HepG2 (cell line): ENCODE results near the gene CALM1. TPM values are rescaled to one million over a fixed set of nuclear protein-coding genes. Genes with fewer than 3 reads are reported as not detected.

ENCODE experiments used
- ATAC-seq: fragments of 200-7000 bp; cut with Tn5 transposase; 3 replicates; pipeline ENCODE4 v1.9.1; 2020; ENCODE audit warnings: mild to moderate bottlenecking, moderate library complexity
- BruUV-seq: library from RNA; stranded (reverse); fragments of 400-500 nt; replicated peaks from 2 replicates; lab custom pipeline; 2021; lab: Mats Ljungman, UMichigan
- CTCF ChIA-PET: fragments of 300-600 bp; formaldehyde crosslinking; extraction: SDS; loops from one replicate; lab custom pipeline; 2021; ENCODE audit warnings: low total read pairs, inconsistent platforms, low intra/inter-chr PET ratio; lab: Yijun Ruan, JAX
- POLR2A ChIA-PET: fragments of 350-600 bp; sonication (Branson Sonifier 250); formaldehyde crosslinking; loops from one replicate; lab custom pipeline; 2020; ENCODE audit warnings: antibody characterized with exemption, inconsistent platforms; lab: Yijun Ruan, JAX
- DNase-seq: peaks from one replicate; pipeline ENCODE4 v3.0.0-alpha.2; 2015; ENCODE audit warnings: low spot score
- FAIRE-seq: peaks from 3 replicates; lab custom pipeline; 2011; peaks lifted over from hg19 to GRCh38; lab: Jason Lieb, UNC
- H2AFZ ChIP-seq: one replicate; pipeline ENCODE4 v1.6.1; 2011; ENCODE audit warnings: low read length, inconsistent platforms
- H3K27ac ChIP-seq: fragments of 300-600 bp; 3 replicates; pipeline ENCODE4 v1.8.0; 2011; ENCODE audit warnings: mixed run types, mild to moderate bottlenecking, mixed read lengths, low read length, inconsistent platforms; ENCODE audit not compliant: insufficient read depth; ENCODE audit errors: extremely low read length
- H3K27me3 ChIP-seq, 2 experiments: fragments of 200-600 bp in 1 of 2; 2 replicates in 1 of 2; 3 replicates in 1 of 2; pipeline versions ENCODE4 v1.6.0 to v1.8.0; 2011; ENCODE audit warnings: low read length in 2 of 2, mild to moderate bottlenecking in 2 of 2, moderate library complexity in 2 of 2, inconsistent platforms in 1 of 2; ENCODE audit not compliant: insufficient read depth in 2 of 2, control insufficient read depth in 1 of 2
- H3K36me3 ChIP-seq, 2 experiments: fragments of 200-600 bp in 1 of 2; replicated peaks in 1 of 2; 2 replicates in 1 of 2; 3 replicates in 1 of 2; pipeline versions ENCODE4 v1.5.1 to v1.8.0; 2011; ENCODE audit warnings: low read length in 2 of 2, inconsistent platforms in 1 of 2; ENCODE audit not compliant: insufficient read depth in 2 of 2, control insufficient read depth in 1 of 2
- H3K4me1 ChIP-seq: 2 replicates; pipeline ENCODE4 v1.5.1; 2012; ENCODE audit warnings: low read length, inconsistent platforms; ENCODE audit not compliant: insufficient read depth
- H3K4me2 ChIP-seq: 2 replicates; pipeline ENCODE4 v1.6.0; 2011; ENCODE audit warnings: low read depth, low read length, inconsistent platforms
- H3K4me3 ChIP-seq, 3 experiments: fragments of 200-600 bp in 1 of 3; sonication (generic), shearing (Covaris generic) in 1 of 3; replicated peaks in 1 of 3; 2 replicates each; pipeline ENCODE4 v1.5.1; 2011 to 2016; ENCODE audit warnings: low read length in 3 of 3, inconsistent platforms in 2 of 3, low read depth in 2 of 3, mild to moderate bottlenecking in 2 of 3, control low read depth in 1 of 3, mixed read lengths in 1 of 3; ENCODE audit not compliant: insufficient read depth in 1 of 3
- H3K79me2 ChIP-seq: one replicate; pipeline ENCODE4 v1.6.1; 2011; ENCODE audit warnings: low read length, inconsistent platforms; ENCODE audit not compliant: insufficient read depth
- H3K9ac ChIP-seq: 2 replicates; pipeline ENCODE4 v1.6.0; 2011; ENCODE audit warnings: mild to moderate bottlenecking, low read depth, low read length, inconsistent platforms; ENCODE audit not compliant: insufficient read depth
- H3K9me3 ChIP-seq: 2 replicates; pipeline ENCODE4 v1.5.1; 2012; ENCODE audit warnings: mild to moderate bottlenecking, low read length
- H4K20me1 ChIP-seq: 2 replicates; pipeline ENCODE4 v1.6.0; 2011; ENCODE audit warnings: inconsistent platforms, mild to moderate bottlenecking, low read length, moderate library complexity; ENCODE audit not compliant: insufficient read depth
- BORCS8-MEF2B ChIP-seq: sonication (generic); formaldehyde crosslinking; IDR thresholded peaks from 2 replicates; pipeline ENCODE4 v1.8.0; 2022; ENCODE audit warnings: mild to moderate bottlenecking, missing genetic modification reagents
- IRF2 ChIP-seq: IDR thresholded peaks from 2 replicates; pipeline ENCODE4 v1.6.1; 2018; ENCODE audit warnings: missing genetic modification reagents, missing compliant biosample characterization
- JDP2 ChIP-seq: sonication (generic); formaldehyde crosslinking; IDR thresholded peaks from 2 replicates; pipeline ENCODE4 v1.8.1; 2022; ENCODE audit warnings: missing genetic modification reagents, borderline replicate concordance
- MTA3 ChIP-seq: sonication (generic); formaldehyde crosslinking; IDR thresholded peaks from 2 replicates; pipeline ENCODE4 v1.4.0; 2020; ENCODE audit warnings: missing genetic modification reagents
- PPARG ChIP-seq: conservative IDR thresholded peaks from 2 replicates; pipeline ENCODE4 v1.6.1; 2016; ENCODE audit warnings: missing biosample characterization, missing genetic modification reagents
- SNAPC2 ChIP-seq: sonication (generic); formaldehyde crosslinking; IDR thresholded peaks from 2 replicates; pipeline ENCODE4 v1.8.1; 2022; ENCODE audit warnings: mild to moderate bottlenecking, missing genetic modification reagents
- SSRP1 ChIP-seq: IDR thresholded peaks from 2 replicates; pipeline ENCODE4 v1.6.1; 2016; ENCODE audit warnings: control low read depth
- TAF15 ChIP-seq: fragments of 200-400 bp; formaldehyde crosslinking; IDR thresholded peaks from one replicate; pipeline ENCODE4 v1.6.1; 2018; ENCODE audit warnings: mild to moderate bottlenecking, low read depth, low read length; ENCODE audit not compliant: poor library complexity, severe bottlenecking
- TSC22D2 ChIP-seq: sonication (generic); formaldehyde crosslinking; IDR thresholded peaks from 2 replicates; pipeline ENCODE4 v1.5.1; 2020; ENCODE audit warnings: missing genetic modification reagents, mild to moderate bottlenecking, borderline replicate concordance
- ZBTB42 ChIP-seq: sonication (generic); formaldehyde crosslinking; IDR thresholded peaks from 2 replicates; pipeline ENCODE4 v1.5.0; 2020; ENCODE audit warnings: mild to moderate bottlenecking, missing genetic modification reagents
- ZNF546 ChIP-seq: sonication (generic); formaldehyde crosslinking; conservative IDR thresholded peaks from 2 replicates; pipeline ENCODE4 v1.8.1; 2023; ENCODE audit warnings: mild to moderate bottlenecking, missing genetic modification reagents
- ZNF619 ChIP-seq: sonication (generic); formaldehyde crosslinking; IDR thresholded peaks from 2 replicates; pipeline ENCODE4 v1.4.0; 2020; ENCODE audit warnings: mild to moderate bottlenecking, missing genetic modification reagents
- WGBS: methylation state at CpG from one replicate; pipeline ENCODE4 v1.1.6; 2017; ENCODE audit warnings: low lambda C conversion rate; 5-methylcytosine and 5-hydroxymethylcytosine counted together
- in situ Hi-C: cut with HindIII; loops from 2 replicates; pipeline ENCODE4 v1.10.0; 2017; ENCODE audit warnings: low pct_unique_long_range_greater_than_20kb; ENCODE audit not compliant: extremely low pct_ligation_motif_present
- intact Hi-C: fragments of 100-400 bp; cut with micrococcal nuclease; formaldehyde crosslinking; loops from one replicate; pipeline ENCODE4 v1.10.0; 2022; ENCODE audit not compliant: unreplicated experiment
- polyA plus RNA-seq, 8 experiments: library from polyadenylated mRNA; depleted of rRNA in 3 of 8; stranded (reverse) in 7 of 8; unstranded in 1 of 8; fragments of >200 nt; fragmentation: Illumina TruSeq in 4 of 8; extraction: Trizol in 4 of 8; gene quantifications; 2 replicates each; pipeline versions ENCODE4 v1.2.1 to v1.2.3, GENCODE V29; 2011 to 2016; ENCODE audit warnings: low read depth in 4 of 8, missing spikeins in 1 of 8, mixed read lengths in 1 of 8; ENCODE audit not compliant: insufficient read depth in 1 of 8
- total RNA-seq, 5 experiments: library from RNA; depleted of rRNA; stranded (reverse); fragments of >200 nt; fragmentation: Illumina TruSeq; extraction: Trizol; gene quantifications; 2 replicates each; pipeline ENCODE4 v1.2.3, GENCODE V29; 2016; ENCODE audit warnings: low read depth in 1 of 5
- TF ChIP-seq, protein P1 (sequence below): fragments of 450-650 bp; IDR thresholded peaks from 2 replicates; pipeline ENCODE4 v1.6.1; 2017
- TF ChIP-seq, protein P2 (sequence below): sonication (generic); formaldehyde crosslinking; IDR thresholded peaks from 2 replicates; pipeline ENCODE4 v1.5.0; 2020; ENCODE audit warnings: mild to moderate bottlenecking, low read depth, missing genetic modification reagents, borderline replicate concordance
- TF ChIP-seq, protein P3 (sequence below): sonication (generic); formaldehyde crosslinking; IDR thresholded peaks from 2 replicates; pipeline ENCODE4 v1.8.1; 2023; ENCODE audit warnings: mild to moderate bottlenecking, moderate library complexity, missing genetic modification reagents
- TF ChIP-seq, protein P4 (sequence below): sonication (generic); formaldehyde crosslinking; conservative IDR thresholded peaks from 2 replicates; pipeline ENCODE4 v1.5.0; 2020; ENCODE audit warnings: missing genetic modification reagents

Gene CALM1
- total and polyA plus RNA-seq, 2 of the 13 experiments (the other 11 are each of a cell fraction or from before 2014, with no cell fraction given): 110 to 238 TPM

DNA sequence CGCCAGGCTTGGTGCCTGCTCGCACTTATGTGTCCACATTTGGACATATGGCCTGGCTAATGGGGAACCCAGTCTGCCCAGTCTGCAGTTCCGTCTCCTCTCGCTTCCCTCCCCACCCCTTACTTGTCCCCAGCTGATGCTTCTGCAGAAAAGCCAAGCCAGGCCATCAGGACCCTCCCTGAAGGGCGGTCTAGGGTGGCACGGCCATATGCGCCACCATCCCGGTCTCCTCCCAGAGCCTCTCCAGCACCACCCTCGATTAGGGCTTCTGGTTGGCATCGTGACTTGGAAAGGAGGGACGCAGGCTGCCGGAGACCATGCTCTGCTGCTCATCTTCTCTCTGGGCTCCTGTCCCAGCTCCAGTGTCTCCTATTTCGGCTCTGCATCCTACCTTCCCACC is 54.6 kb downstream of the CALM1 start:
- 52% methylated on average over 13 of the region's 13 CpGs for WGBS
- Histone ChIP-seq H3K4me3 (no peak overlapping the region), H3K79me2 (no peaks in the 10 kb centered on the region), H3K9me3 (no peaks in the 10 kb centered on the region), H3K4me2 (no peak overlapping the region), H3K36me3 (no peaks in the 10 kb centered on the region), H4K20me1 (no peaks in the 10 kb centered on the region), H3K27me3 (peaks cover 0 to 15% of the 10 kb centered on the region in 2 experiments; a peak in 3 of 5 replicates), H3K9ac (no peak overlapping the region), H3K4me1 (0 out of 2 replicates have a peak, but pooled peaks cover 5% of the 10 kb centered on the region), H2AFZ (no peak overlapping the region), H3K27ac (no peak overlapping the region)
- ATAC-seq (no peak), FAIRE-seq (no peak), DNase-seq (no peak)
- in situ Hi-C loops: no loop called here
- POLR2A ChIA-PET: no interaction called here
- CTCF ChIA-PET: no interaction called here
- no TSS peak for BruUV-seq
- intact Hi-C loops: no loop called here
- TF ChIP-seq JDP2 (CRISPR knock-in tag) (no peak), TSC22D2 (CRISPR knock-in tag) (no peak), BORCS8-MEF2B (CRISPR knock-in tag) (no peak), TAF15 (no peak), IRF2 (CRISPR knock-in tag) (no peak)
- TF ChIP-seq, protein P1, sequence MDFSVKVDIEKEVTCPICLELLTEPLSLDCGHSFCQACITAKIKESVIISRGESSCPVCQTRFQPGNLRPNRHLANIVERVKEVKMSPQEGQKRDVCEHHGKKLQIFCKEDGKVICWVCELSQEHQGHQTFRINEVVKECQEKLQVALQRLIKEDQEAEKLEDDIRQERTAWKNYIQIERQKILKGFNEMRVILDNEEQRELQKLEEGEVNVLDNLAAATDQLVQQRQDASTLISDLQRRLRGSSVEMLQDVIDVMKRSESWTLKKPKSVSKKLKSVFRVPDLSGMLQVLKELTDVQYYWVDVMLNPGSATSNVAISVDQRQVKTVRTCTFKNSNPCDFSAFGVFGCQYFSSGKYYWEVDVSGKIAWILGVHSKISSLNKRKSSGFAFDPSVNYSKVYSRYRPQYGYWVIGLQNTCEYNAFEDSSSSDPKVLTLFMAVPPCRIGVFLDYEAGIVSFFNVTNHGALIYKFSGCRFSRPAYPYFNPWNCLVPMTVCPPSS: no peak

DNA sequence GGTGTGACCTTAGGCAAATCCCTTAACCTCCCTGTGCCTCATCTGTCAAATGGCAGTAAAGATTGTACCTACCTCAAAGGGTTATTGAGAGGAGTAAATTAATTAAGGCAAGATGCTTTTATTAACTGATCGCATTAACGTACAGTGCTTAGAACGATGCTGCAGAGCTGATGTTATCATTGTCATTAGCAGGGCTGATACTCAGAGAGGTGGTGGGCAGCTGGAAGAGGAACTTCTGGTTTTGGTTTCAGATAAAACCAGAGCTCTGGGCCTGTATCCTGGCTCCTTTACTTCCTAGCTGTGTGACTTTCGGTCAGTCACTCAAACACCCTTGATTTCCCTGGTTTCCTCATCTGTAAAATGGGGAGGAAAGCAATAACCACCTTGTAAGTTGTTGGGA is 55.1 kb downstream of the CALM1 start:
- 0% methylated on average over 4 of the region's 4 CpGs for WGBS
- TF ChIP-seq SNAPC2 (CRISPR knock-in tag): no peak
- TF ChIP-seq MTA3 (CRISPR knock-in tag): no peak
- no peak for TF ChIP-seq SSRP1
- TF ChIP-seq, protein P2, sequence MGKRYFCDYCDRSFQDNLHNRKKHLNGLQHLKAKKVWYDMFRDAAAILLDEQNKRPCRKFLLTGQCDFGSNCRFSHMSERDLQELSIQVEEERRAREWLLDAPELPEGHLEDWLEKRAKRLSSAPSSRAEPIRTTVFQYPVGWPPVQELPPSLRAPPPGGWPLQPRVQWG: no peak
- TF ChIP-seq ZNF546 (CRISPR knock-in tag): no peak
- TF ChIP-seq, protein P3, sequence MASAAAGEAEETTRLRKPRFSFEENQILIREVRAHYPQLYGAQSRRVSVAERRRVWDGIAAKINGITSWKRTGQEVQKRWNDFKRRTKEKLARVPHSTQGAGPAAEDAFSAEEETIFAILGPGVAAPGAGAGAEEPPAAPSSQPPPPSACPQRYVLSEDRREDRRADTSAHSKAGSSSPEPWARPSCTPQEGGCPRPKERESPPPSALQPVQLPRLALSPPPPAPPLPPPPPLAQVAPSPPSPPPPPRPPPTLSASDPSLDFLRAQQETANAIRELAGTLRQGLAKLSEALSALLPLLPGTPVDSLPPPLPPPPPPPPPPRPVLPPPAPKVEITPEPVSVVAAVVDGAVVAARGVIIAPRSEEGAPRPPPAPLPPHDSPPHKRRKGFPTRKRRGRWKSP (CRISPR knock-in tag): no peak
- no peak for TF ChIP-seq PPARG
- TF ChIP-seq ZNF619 (CRISPR knock-in tag): no peak
- TF ChIP-seq, protein P4, sequence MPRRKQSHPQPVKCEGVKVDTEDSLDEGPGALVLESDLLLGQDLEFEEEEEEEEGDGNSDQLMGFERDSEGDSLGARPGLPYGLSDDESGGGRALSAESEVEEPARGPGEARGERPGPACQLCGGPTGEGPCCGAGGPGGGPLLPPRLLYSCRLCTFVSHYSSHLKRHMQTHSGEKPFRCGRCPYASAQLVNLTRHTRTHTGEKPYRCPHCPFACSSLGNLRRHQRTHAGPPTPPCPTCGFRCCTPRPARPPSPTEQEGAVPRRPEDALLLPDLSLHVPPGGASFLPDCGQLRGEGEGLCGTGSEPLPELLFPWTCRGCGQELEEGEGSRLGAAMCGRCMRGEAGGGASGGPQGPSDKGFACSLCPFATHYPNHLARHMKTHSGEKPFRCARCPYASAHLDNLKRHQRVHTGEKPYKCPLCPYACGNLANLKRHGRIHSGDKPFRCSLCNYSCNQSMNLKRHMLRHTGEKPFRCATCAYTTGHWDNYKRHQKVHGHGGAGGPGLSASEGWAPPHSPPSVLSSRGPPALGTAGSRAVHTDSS: no peak
- TF ChIP-seq ZBTB42 (CRISPR knock-in tag): no peak

More for the DNA sequence above, 55.1 kb downstream of the CALM1 start:
- H3K4me3 ChIP-seq: no peak overlapping the region
- ChIA-PET CTCF (no interaction called here), POLR2A (no interaction called here)
- no peak overlapping the region for H3K4me2 ChIP-seq
- no peaks in the 10 kb centered on the region for H3K79me2 ChIP-seq
- DNase-seq (no peak), ATAC-seq (no peak), FAIRE-seq (no peak)
- in situ Hi-C loops (no loop called here), intact Hi-C loops (no loop called here)
- H3K27ac ChIP-seq: no peak overlapping the region
- 0 out of 2 replicates have a peak, but pooled peaks cover 5% of the 10 kb centered on the region for H3K4me1 ChIP-seq
- no peak overlapping the region for H2AFZ ChIP-seq
- H3K36me3 ChIP-seq: no peaks in the 10 kb centered on the region
- H3K27me3 ChIP-seq: peaks cover 0 to 15% of the 10 kb centered on the region in 2 experiments; a peak in 3 of 5 replicates
- H3K9ac ChIP-seq: no peak overlapping the region
- H3K9me3 ChIP-seq: no peaks in the 10 kb centered on the region
- no TSS peak for BruUV-seq
- no peaks in the 10 kb centered on the region for H4K20me1 ChIP-seq
